ENCODE measurements around the gene AGT. TPM values are rescaled to one million over a fixed set of nuclear protein-coding genes. Genes with fewer than 3 reads are reported as not detected.
A peak's percentile ranks its signal among the peaks of the same experiment; 100 is the strongest.

AGT gene
- total RNA-seq, 1 experiment from 2014 or later = 0.93 TPM

GRCh38 chr1:230696722-230697437 is 17.0 kb downstream of the AGT start:
- no peak overlapping the region for H2AFZ ChIP-seq (ENCODE audit: low read depth, low read length, poor library complexity, severe bottlenecking)
- H3K27ac ChIP-seq (ENCODE audit: low read depth, low read length) = no peak overlapping the region
- H4K20me1 ChIP-seq (ENCODE audit: insufficient read depth) = no peaks in the 10 kb centered on the region
- peak; percentile 34; the same call in 1 of the 2 replicates for ATAC-seq
- no peaks in the 10 kb centered on the region for H3K4me1 ChIP-seq (ENCODE audit: control insufficient read depth in 1 of 2, insufficient read depth in 2 of 2, low read length in 2 of 2)
- H3K79me2 ChIP-seq (ENCODE audit: insufficient read depth, low read length) = no peaks in the 10 kb centered on the region
- H3K9ac ChIP-seq (ENCODE audit: low read length) = no peak overlapping the region
- RAD21 ChIA-PET (ENCODE audit: low non-redundant PET in 1 of 2, low total read pairs in 2 of 2, uncharacterized antibody in 2 of 2, unreplicated experiment in 2 of 2) = no interaction called here
- intact Hi-C loops (cut with micrococcal nuclease) = no loop called here
- no peaks in the 10 kb centered on the region for H3K9me2 ChIP-seq (ENCODE audit: insufficient read depth)
- no TSS peak for BruUV-seq (replicated peaks)
- H3K27me3 ChIP-seq (ENCODE audit: insufficient read depth, low read length) = peaks cover 4% of the 10 kb centered on the region; the same call in 1 of the 2 replicates
- peaks cover 0 to 2% of the 10 kb centered on the region in 2 experiments; a peak in 2 of 4 replicates for H3K36me3 ChIP-seq (ENCODE audit: control insufficient read depth in 1 of 2, insufficient read depth in 2 of 2, low read length in 2 of 2)
- DNase-seq (ENCODE audit: low read depth, low spot score) = no peak
- no peak overlapping the region for H3K4me3 ChIP-seq (replicated peaks in 1 of 2; ENCODE audit: low read depth in 1 of 2, low read length in 2 of 2)
- no peak overlapping the region for H3K4me2 ChIP-seq (ENCODE audit: low read length)
- POLR2A ChIA-PET = no interaction called here
- TF ChIP-seq EGR1 (IDR thresholded peaks at IDR 0.05; ENCODE audit: low read depth) = no peak
- no peak for TF ChIP-seq MAX (IDR thresholded peaks at IDR 0.05)
- CTCF ChIA-PET = interaction anchor here (0.9 to 3.0 kb wide), 2 partner anchors 54 to 101 kb away, joined by 3 to 6 read pairs; partner anchors contain the start of gene COG2
- no peaks in the 10 kb centered on the region for H3K9me3 ChIP-seq (ENCODE audit: control insufficient read depth in 1 of 2, insufficient read depth in 1 of 2, low read depth in 1 of 2, low read length in 2 of 2)

GRCh38 chr1:230696218-230696617 is 17.7 kb downstream of the AGT start:
- CTCF ChIA-PET = interaction anchor here (3.0 kb wide), 1 partner anchor 54 kb away, joined by 6 read pairs; the partner anchor contains the start of gene COG2
- intact Hi-C loops (cut with micrococcal nuclease) = no loop called here
- POLR2A ChIA-PET = no interaction called here
- TF ChIP-seq YY1 (IDR thresholded peaks at IDR 0.05; ENCODE audit: extremely low read depth, insufficient replicate concordance, low read depth, low read length) (no peak), EGR1 (IDR thresholded peaks at IDR 0.05; ENCODE audit: low read depth) (no peak), CEBPB (IDR thresholded peaks at IDR 0.05; ENCODE audit: low read depth) (no peak), POLR2AphosphoS5 (IDR thresholded peaks at IDR 0.05; ENCODE audit: low read depth, low read length) (no peak), SRF (IDR thresholded peaks at IDR 0.05; ENCODE audit: low read depth) (no peak), CBX3 (IDR thresholded peaks at IDR 0.05; ENCODE audit: low read depth) (no peak), RAD21 (IDR thresholded peaks at IDR 0.05; ENCODE audit: low read depth) (no peak), ATF3 (IDR thresholded peaks at IDR 0.05) (no peak), SP1 (IDR thresholded peaks at IDR 0.05; ENCODE audit: low read depth) (no peak), MAX (IDR thresholded peaks at IDR 0.05) (no peak), CTCF (IDR thresholded peaks at IDR 0.05 in 2 of 3, conservative IDR thresholded peaks at IDR 0.05 in 1 of 3; ENCODE audit: borderline replicate concordance in 1 of 3, insufficient read depth in 1 of 3, low read depth in 2 of 3, low read length in 2 of 3) (no peak), ZNF274 (IDR thresholded peaks at IDR 0.05; ENCODE audit: low read depth, low read length) (no peak), REST (IDR thresholded peaks at IDR 0.05; ENCODE audit: low read depth) (no peak)

More at GRCh38 chr1:230696218-230696617, 17.7 kb downstream of the AGT start:
- no TSS peak for BruUV-seq (replicated peaks)
- H3K36me3 ChIP-seq (ENCODE audit: control insufficient read depth in 1 of 2, insufficient read depth in 2 of 2, low read length in 2 of 2) = peaks cover 3 to 7% of the 10 kb centered on the region in 2 experiments; a peak in 2 of 4 replicates
- H3K27ac ChIP-seq (ENCODE audit: low read depth, low read length) = no peak overlapping the region
- no peak overlapping the region for H3K4me2 ChIP-seq (ENCODE audit: low read length)
- H3K4me3 ChIP-seq (replicated peaks in 1 of 2; ENCODE audit: low read depth in 1 of 2, low read length in 2 of 2) = no peak overlapping the region
- H3K27me3 ChIP-seq (ENCODE audit: insufficient read depth, low read length) = peaks cover 4% of the 10 kb centered on the region; the same call in 1 of the 2 replicates
- H4K20me1 ChIP-seq (ENCODE audit: insufficient read depth) = no peaks in the 10 kb centered on the region
- ATAC-seq = no peak
- H3K9ac ChIP-seq (ENCODE audit: low read length) = no peak overlapping the region
- H3K9me2 ChIP-seq (ENCODE audit: insufficient read depth) = no peaks in the 10 kb centered on the region
- no peaks in the 10 kb centered on the region for H3K79me2 ChIP-seq (ENCODE audit: insufficient read depth, low read length)
- H2AFZ ChIP-seq (ENCODE audit: low read depth, low read length, poor library complexity, severe bottlenecking) = no peak overlapping the region
- DNase-seq (ENCODE audit: low read depth, low spot score) = no peak
- no peaks in the 10 kb centered on the region for H3K9me3 ChIP-seq (ENCODE audit: control insufficient read depth in 1 of 2, insufficient read depth in 1 of 2, low read depth in 1 of 2, low read length in 2 of 2)
- RAD21 ChIA-PET (ENCODE audit: low non-redundant PET in 1 of 2, low total read pairs in 2 of 2, uncharacterized antibody in 2 of 2, unreplicated experiment in 2 of 2) = no interaction called here
- H3K4me1 ChIP-seq (ENCODE audit: control insufficient read depth in 1 of 2, insufficient read depth in 2 of 2, low read length in 2 of 2) = no peaks in the 10 kb centered on the region
